Measurements from ENCODE around the gene PLAC8. TPM values are rescaled to one million over a fixed set of nuclear protein-coding genes. Genes with fewer than 3 reads are reported as not detected.

Gene PLAC8
- polyA plus RNA-seq, 1 donor (not counting 4 experiments of a cell fraction or from before 2014, with no cell fraction given), result 1.5 TPM

GRCh38 chr4:83040269-83040668, 74.3 kb downstream of the PLAC8 start:
- no peaks in the 10 kb centered on the region for H4K20me1 ChIP-seq (ENCODE audit: control insufficient read depth, extremely low read depth, insufficient read depth, low read length)
- no peak for DNase-seq (ENCODE audit: low read depth, low spot score)
- H3K36me3 ChIP-seq (ENCODE audit: control insufficient read depth in 2 of 2, extremely low read depth in 1 of 2, insufficient read depth in 2 of 2, low read length in 2 of 2), result no peaks in the 10 kb centered on the region
- FAIRE-seq, result no peak
- H3K9ac ChIP-seq (ENCODE audit: control insufficient read depth, extremely low read depth, insufficient read depth, low read length), result no peak overlapping the region
- H2AFZ ChIP-seq (ENCODE audit: control insufficient read depth, low read length), result no peak overlapping the region
- no peak overlapping the region for H3K27ac ChIP-seq (ENCODE audit: control insufficient read depth, insufficient read depth, low read length)
- peaks cover 20% of the 10 kb centered on the region for H3K4me1 ChIP-seq (ENCODE audit: control insufficient read depth, extremely low read depth, insufficient read depth, low read length)
- no peaks in the 10 kb centered on the region for H3K9me3 ChIP-seq (ENCODE audit: control insufficient read depth, low read depth, low read length)
- H3K79me2 ChIP-seq (ENCODE audit: control insufficient read depth, insufficient read depth, low read length), result peaks cover 57% of the 10 kb centered on the region
- H3K9me1 ChIP-seq (ENCODE audit: control insufficient read depth, extremely low read depth, insufficient read depth, low read length), result no peaks in the 10 kb centered on the region
- dilution Hi-C loops (cut with MboI; ENCODE audit: extremely low pct_ligation_motif_present, low sequenced_read_pairs), result no loop called here
- H3K4me2 ChIP-seq (ENCODE audit: control insufficient read depth, extremely low read depth, insufficient read depth, low read depth, low read length), result no peak overlapping the region
- TF ChIP-seq EZH2 (IDR thresholded peaks at IDR 0.05; ENCODE audit: low read length) (no peak), CTCF (optimal IDR thresholded peaks at IDR 0.05 in 1 of 3, IDR thresholded peaks at IDR 0.05 in 1 of 3, conservative IDR thresholded peaks at IDR 0.05 in 1 of 3; ENCODE audit: extremely low read depth in 1 of 3, insufficient read depth in 2 of 3, low read length in 3 of 3) (no peak)
- H3K27me3 ChIP-seq (ENCODE audit: control insufficient read depth, extremely low read depth, insufficient read depth, low read length), result no peaks in the 10 kb centered on the region
- no peak overlapping the region for H3K4me3 ChIP-seq (ENCODE audit: control insufficient read depth in 2 of 3, extremely low read depth in 1 of 3, insufficient read depth in 2 of 3, low read depth in 1 of 3, low read length in 3 of 3)

Other genes starting within 250 kb of the PLAC8 start
- 177 to 192 TPM (median 178 TPM) in 3 replicates for gene SEC31A, start 223.6 kb downstream of the PLAC8 start, polyA plus RNA-seq
- 1.2 to 1.9 TPM (median 1.2 TPM) in 3 replicates for gene THAP9, start 214.0 kb downstream of the PLAC8 start, polyA plus RNA-seq
- gene LIN54, start 103.9 kb downstream of the PLAC8 start, polyA plus RNA-seq, result 5.9 to 8.1 TPM (median 7.0 TPM) in 3 replicates
- 37.8 to 54.3 TPM (median 50.2 TPM) in 3 replicates for gene COPS4, start 79.5 kb downstream of the PLAC8 start, polyA plus RNA-seq
- 15.5 to 29.1 TPM (median 20.3 TPM) in 3 replicates for gene COQ2, start 170.1 kb upstream of the PLAC8 start, polyA plus RNA-seq
- 1.9 to 5.7 TPM (median 3.4 TPM) in 3 replicates for gene HPSE, start 220.1 kb upstream of the PLAC8 start, polyA plus RNA-seq

Data from keratinocyte (primary cell).